ENCODE data around the gene RDH13. TPM values are rescaled to one million over a fixed set of nuclear protein-coding genes. Genes with fewer than 3 reads are reported as not detected.

The RDH13 gene, protein sequence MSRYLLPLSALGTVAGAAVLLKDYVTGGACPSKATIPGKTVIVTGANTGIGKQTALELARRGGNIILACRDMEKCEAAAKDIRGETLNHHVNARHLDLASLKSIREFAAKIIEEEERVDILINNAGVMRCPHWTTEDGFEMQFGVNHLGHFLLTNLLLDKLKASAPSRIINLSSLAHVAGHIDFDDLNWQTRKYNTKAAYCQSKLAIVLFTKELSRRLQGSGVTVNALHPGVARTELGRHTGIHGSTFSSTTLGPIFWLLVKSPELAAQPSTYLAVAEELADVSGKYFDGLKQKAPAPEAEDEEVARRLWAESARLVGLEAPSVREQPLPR
- 53.1 and 58.5 TPM in 2 replicates for total RNA-seq (2013; cell fraction: nucleolus; rRNA removed)
- total RNA-seq (2014; rRNA removed): 9.3 TPM in 2 replicates
- 3.8 and 4.0 TPM in 2 replicates for total RNA-seq (2014; rRNA removed; fragmentation: Illumina TruSeq; extraction: Trizol)
- 10.0 and 10.1 TPM in 2 replicates for total RNA-seq (2021)
- 3.1 TPM for polyA plus RNA-seq (2011; ENCODE audit: low read depth)
- 9.0 and 11.6 TPM in 2 replicates for polyA plus RNA-seq (2011; rRNA removed)
- polyA plus RNA-seq (2011; cell fraction: cytosol; rRNA removed): 13.4 and 20.8 TPM in 2 replicates
- polyA plus RNA-seq (2011; cell fraction: nucleus; rRNA removed): 32.1 and 38.4 TPM in 2 replicates
- polyA plus RNA-seq (2012): 5.5 and 6.4 TPM in 2 replicates
- 4.1 and 5.0 TPM in 2 replicates for polyA plus RNA-seq (2014; fragmentation: Illumina TruSeq; extraction: Trizol)
- polyA plus RNA-seq (2014; fragmentation: Nextera tagmentation; extraction: Ambion mirVana): 1 to 10 TPM; 1.3 to 1.7 TPM
- polyA plus RNA-seq (2014; rRNA removed): 7.7 and 8.5 TPM in 2 replicates
- 10 to 100 TPM in 1 of 2 experiments, 1 to 10 TPM in 1; 9.8 to 11.5 TPM for polyA plus RNA-seq (2016; fragmentation: Nextera tagmentation; extraction: Ambion mirVana)
- polyA minus RNA-seq (2011; rRNA and poly(A)+ RNA removed): 15.9 and 19.3 TPM in 2 replicates
- polyA minus RNA-seq (2011; cell fraction: cytosol; rRNA and poly(A)+ RNA removed): 6.0 and 9.3 TPM in 2 replicates
- 12.2 and 26.3 TPM in 2 replicates for polyA minus RNA-seq (2011; cell fraction: nucleus; rRNA and poly(A)+ RNA removed)
- percentile 53 among the genes with signal in this experiment for Bru-seq, nascent RNA
- percentile 43 among the genes with signal in this experiment for BruChase-seq, experiment 1, labeled RNA remaining after a 6-hour chase
- BruChase-seq, experiment 2, labeled RNA remaining after a 2-hour chase: percentile 46 among the genes with signal in this experiment
- long read RNA-seq, experiment 1, transcript RDH13-223 (7 exons, 1,931 nt): major isoform, 24 of 26 reads
- long read RNA-seq, experiment 1, partial matches to known transcripts: 0 of 26 reads
- long read RNA-seq, experiment 1, other reads (novel, unspliced or antisense): 2 of 26 reads
- long read RNA-seq, experiment 2, transcript RDH13-223 (7 exons, 1,931 nt): major isoform, 10 of 14 reads
- long read RNA-seq, experiment 2, partial matches to known transcripts: 1 of 14 reads
- long read RNA-seq, experiment 2, other reads (novel, unspliced or antisense): 3 of 14 reads

- intact Hi-C loops (cut with micrococcal nuclease; ENCODE audit: unreplicated experiment): no loop called here
- H3K27me3 ChIP-seq (replicated peaks in 1 of 2; ENCODE audit: control insufficient read depth in 2 of 2, insufficient read depth in 2 of 2, low read length in 1 of 2): no peaks in the 10 kb centered on the region
- in situ Hi-C loops (cut with MboI): no loop called here
- H3K79me2 ChIP-seq (ENCODE audit: control insufficient read depth, insufficient read depth, low read length): peaks cover 3% of the 10 kb centered on the region
- ATAC-seq (peak; percentile 100), FAIRE-seq (peak; percentile 72), DNase-seq (ENCODE audit: low read depth, low spot score) (peak; percentile 75)
- peak within 1 kb of the TSS; percentile 37; the same call in 1 of the 2 replicates for H3K27ac ChIP-seq (ENCODE audit: control insufficient read depth, insufficient read depth)
- peak within 1 kb of the TSS; percentile 90 for H3K4me3 ChIP-seq
- H3K4me1 ChIP-seq (ENCODE audit: control insufficient read depth, insufficient read depth, low read length): no peaks in the 10 kb centered on the region
- H3K9ac ChIP-seq (ENCODE audit: control insufficient read depth, insufficient read depth, low read length): peak within 1 kb of the TSS; percentile 74
- peak within 1 kb of the TSS; percentile 84 for H3K4me2 ChIP-seq (ENCODE audit: control insufficient read depth, insufficient read depth)
- 2% methylated on average over 45 of the region's 70 CpGs for WGBS (ENCODE audit: insufficient coverage, insufficient replicate concordance, low lambda C conversion rate, missing lambda C conversion rate)
- BruUV-seq (replicated peaks): no TSS peak
- ChIA-PET RAD21 (ENCODE audit: unreplicated experiment) (interaction anchor here (1.5 kb wide), 1 partner anchor 18 kb away, joined by 6 read pairs; no protein-coding TSS in a partner anchor), POLR2A (interaction anchor here (0.6 to 1.2 kb wide), 4 partner anchors 82 to 744 kb away, joined by 3 to 4 read pairs (median 4); partner anchors contain the start of gene UBE2S), CTCF (interaction anchor here (0.6 to 1.3 kb wide), 5 partner anchors 18 to 581 kb away, joined by 3 to 4 read pairs (median 3); no protein-coding TSS in a partner anchor), SMC1A (ENCODE audit: uncharacterized antibody, unreplicated experiment) (interaction anchor here (0.8 kb wide), 1 partner anchor 8 kb away, joined by 3 read pairs; no protein-coding TSS in a partner anchor)
- H4K20me1 ChIP-seq (ENCODE audit: control insufficient read depth, insufficient read depth): no peaks in the 10 kb centered on the region
- peak within 1 kb of the TSS; percentile 61 for H2AFZ ChIP-seq (ENCODE audit: control insufficient read depth, low read depth, low read length)
- no peaks in the 10 kb centered on the region for H3K9me3 ChIP-seq (replicated peaks; ENCODE audit: control insufficient read depth, insufficient read depth, low read length)
- peaks cover 0 to 2% of the 10 kb centered on the region in 2 experiments; a peak in 1 of 4 replicates for H3K36me3 ChIP-seq (ENCODE audit: control insufficient read depth in 2 of 2, insufficient read depth in 2 of 2, low read length in 1 of 2)
- TF ChIP-seq SPI1 (IDR thresholded peaks at IDR 0.05; ENCODE audit: borderline replicate concordance, insufficient read depth, low read depth, low read length): no peak
- no peak for TF ChIP-seq ZNF207 (IDR thresholded peaks at IDR 0.05; ENCODE audit: borderline replicate concordance)
- TF ChIP-seq SREBF1 (IDR thresholded peaks at IDR 0.05; ENCODE audit: low read length): no peak
- no peak for TF ChIP-seq FOS (IDR thresholded peaks at IDR 0.05; ENCODE audit: borderline replicate concordance, extremely low read depth, insufficient read length)
- TF ChIP-seq NFIC (IDR thresholded peaks at IDR 0.05; ENCODE audit: low read depth, low read length): no peak
- TF ChIP-seq IRF5 (IDR thresholded peaks at IDR 0.05; ENCODE audit: borderline replicate concordance): no peak
- no peak for TF ChIP-seq CHD4 (IDR thresholded peaks at IDR 0.05)
- no peak for TF ChIP-seq ZZZ3 (IDR thresholded peaks at IDR 0.05; ENCODE audit: control insufficient read depth, insufficient read length, low read depth)
- TF ChIP-seq, protein P1, sequence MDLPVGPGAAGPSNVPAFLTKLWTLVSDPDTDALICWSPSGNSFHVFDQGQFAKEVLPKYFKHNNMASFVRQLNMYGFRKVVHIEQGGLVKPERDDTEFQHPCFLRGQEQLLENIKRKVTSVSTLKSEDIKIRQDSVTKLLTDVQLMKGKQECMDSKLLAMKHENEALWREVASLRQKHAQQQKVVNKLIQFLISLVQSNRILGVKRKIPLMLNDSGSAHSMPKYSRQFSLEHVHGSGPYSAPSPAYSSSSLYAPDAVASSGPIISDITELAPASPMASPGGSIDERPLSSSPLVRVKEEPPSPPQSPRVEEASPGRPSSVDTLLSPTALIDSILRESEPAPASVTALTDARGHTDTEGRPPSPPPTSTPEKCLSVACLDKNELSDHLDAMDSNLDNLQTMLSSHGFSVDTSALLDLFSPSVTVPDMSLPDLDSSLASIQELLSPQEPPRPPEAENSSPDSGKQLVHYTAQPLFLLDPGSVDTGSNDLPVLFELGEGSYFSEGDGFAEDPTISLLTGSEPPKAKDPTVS (IDR thresholded peaks at IDR 0.05; ENCODE audit: low read depth, low read length): no peak
- TF ChIP-seq HDAC6 (IDR thresholded peaks at IDR 0.05; ENCODE audit: unreplicated experiment): no peak
- 0 out of 2 replicates have a peak, but pooled peaks have one; percentile 55 for TF ChIP-seq RFX5 (IDR thresholded peaks at IDR 0.05; ENCODE audit: low read depth, low read length)
- peak; percentile 55; the same call in 1 of the 2 replicates for TF ChIP-seq SMARCA5 (IDR thresholded peaks at IDR 0.05)
- no peak for TF ChIP-seq HDAC2 (IDR thresholded peaks at IDR 0.05)
- TF ChIP-seq RBBP5 (conservative IDR thresholded peaks at IDR 0.05): no peak
- peak; percentile 43; the same call in 1 of the 2 replicates for TF ChIP-seq LARP7 (IDR thresholded peaks at IDR 0.05)
- peak; percentile 47; the same call in 1 of the 2 replicates for TF ChIP-seq NR2F1 (conservative IDR thresholded peaks at IDR 0.05)
Measured at GRCh38 chr19:55062735-55063491, at the start of gene RDH13. Gene RDH13, minus strand, starts transcription at chr19:55063148. Its CDS starts 116 bp downstream, at chr19:55063032.

Measured in GM12878 (cell line).